HepG2 (cell line): ENCODE results near the gene CCL19. TPM values are rescaled to one million over a fixed set of nuclear protein-coding genes. Genes with fewer than 3 reads are reported as not detected.
A peak's percentile ranks its signal among the peaks of the same experiment; 100 is the strongest.

ENCODE experiments used
- ERF ChIP-seq: IDR thresholded peaks from 2 replicates; pipeline ENCODE4 v1.6.1; 2018; ENCODE audit warnings: missing biosample characterization, missing genetic modification reagents
- HCFC1 ChIP-seq: fragments of 150-350 bp; IDR thresholded peaks from 2 replicates; pipeline ENCODE4 v1.6.1; 2014; ENCODE audit warnings: low read depth, low read length
- HMGXB4 ChIP-seq, 2 experiments: sonication (generic) in 1 of 2; formaldehyde crosslinking in 1 of 2; IDR thresholded peaks; 2 replicates each; pipeline versions ENCODE4 v1.4.0 to v1.6.1; 2018 to 2020; ENCODE audit warnings: missing genetic modification reagents in 2 of 2, borderline replicate concordance in 1 of 2, low read depth in 1 of 2, mild to moderate bottlenecking in 1 of 2, missing biosample characterization in 1 of 2
- HNRNPLL ChIP-seq: fragments of 200-400 bp; formaldehyde crosslinking; IDR thresholded peaks from 2 replicates; pipeline ENCODE4 v1.6.1; 2017; ENCODE audit warnings: mild to moderate bottlenecking, low read depth, low read length; ENCODE audit not compliant: poor library complexity, severe bottlenecking
- IKZF5 ChIP-seq: IDR thresholded peaks from 2 replicates; pipeline ENCODE4 v1.6.1; 2018; ENCODE audit warnings: missing genetic modification reagents, mild to moderate bottlenecking, missing compliant biosample characterization
- ISL2 ChIP-seq: sonication (generic); formaldehyde crosslinking; IDR thresholded peaks from 2 replicates; pipeline ENCODE4 v1.5.0; 2020; ENCODE audit warnings: missing genetic modification reagents
- MLLT10 ChIP-seq: sonication (generic); formaldehyde crosslinking; IDR thresholded peaks from 2 replicates; pipeline ENCODE4 v1.4.0; 2020; ENCODE audit warnings: missing genetic modification reagents
- MLX ChIP-seq: IDR thresholded peaks from 2 replicates; pipeline ENCODE4 v1.6.1; 2016
- NFAT5 ChIP-seq: sonication (generic); formaldehyde crosslinking; IDR thresholded peaks from 2 replicates; pipeline ENCODE4 v1.4.0; 2020; ENCODE audit warnings: missing genetic modification reagents
- NFKBIZ ChIP-seq: IDR thresholded peaks from 2 replicates; pipeline ENCODE4 v1.6.1; 2018; ENCODE audit warnings: missing genetic modification reagents, missing compliant biosample characterization
- SALL2 ChIP-seq: sonication (generic); formaldehyde crosslinking; IDR thresholded peaks from 2 replicates; pipeline ENCODE4 v1.8.1; 2023; ENCODE audit warnings: mild to moderate bottlenecking, missing genetic modification reagents, inconsistent platforms
- TEF ChIP-seq: sonication (generic); formaldehyde crosslinking; IDR thresholded peaks from 2 replicates; pipeline ENCODE4 v1.5.0; 2020; ENCODE audit warnings: missing genetic modification reagents
- ZBTB21 ChIP-seq: sonication (generic); formaldehyde crosslinking; IDR thresholded peaks from 2 replicates; pipeline ENCODE4 v1.4.0; 2020; ENCODE audit warnings: missing genetic modification reagents
- ZBTB46 ChIP-seq: sonication (generic); formaldehyde crosslinking; IDR thresholded peaks from 2 replicates; pipeline ENCODE4 v1.4.0; 2020; ENCODE audit warnings: mild to moderate bottlenecking, missing genetic modification reagents, borderline replicate concordance
- ZNF143 ChIP-seq: sonication (generic); formaldehyde crosslinking; IDR thresholded peaks from 2 replicates; pipeline ENCODE4 v1.4.0; 2020; ENCODE audit warnings: missing genetic modification reagents
- ZNF180 ChIP-seq: sonication (generic); formaldehyde crosslinking; IDR thresholded peaks from 2 replicates; pipeline ENCODE4 v1.4.0; 2020; ENCODE audit warnings: low read depth, missing genetic modification reagents, borderline replicate concordance
- ZNF335 ChIP-seq: sonication (generic); formaldehyde crosslinking; IDR thresholded peaks from 2 replicates; pipeline ENCODE4 v1.4.0; 2020; ENCODE audit warnings: missing genetic modification reagents
- ZNF556 ChIP-seq: sonication (generic); formaldehyde crosslinking; IDR thresholded peaks from 2 replicates; pipeline ENCODE4 v1.4.0; 2020; ENCODE audit warnings: mild to moderate bottlenecking, missing genetic modification reagents, borderline replicate concordance
- polyA plus RNA-seq, 8 experiments: library from polyadenylated mRNA; depleted of rRNA in 3 of 8; stranded (reverse) in 7 of 8; unstranded in 1 of 8; fragments of >200 nt; fragmentation: Illumina TruSeq in 4 of 8; extraction: Trizol in 4 of 8; gene quantifications; 2 replicates each; pipeline versions ENCODE4 v1.2.1 to v1.2.3, GENCODE V29; 2011 to 2016; ENCODE audit warnings: low read depth in 4 of 8, missing spikeins in 1 of 8, mixed read lengths in 1 of 8; ENCODE audit not compliant: insufficient read depth in 1 of 8
- total RNA-seq, 5 experiments: library from RNA; depleted of rRNA; stranded (reverse); fragments of >200 nt; fragmentation: Illumina TruSeq; extraction: Trizol; gene quantifications; 2 replicates each; pipeline ENCODE4 v1.2.3, GENCODE V29; 2016; ENCODE audit warnings: low read depth in 1 of 5

CCL19 gene
- total and polyA plus RNA-seq, 2 of the 13 experiments (the other 11 are each of a cell fraction or from before 2014, with no cell fraction given): not detected

- TF ChIP-seq NFAT5 (no peak), HMGXB4 (CRISPR knock-in tag; IDR thresholded peaks at IDR 0.05; ENCODE audit: borderline replicate concordance in 1 of 2, low read depth in 1 of 2) (no peak), ZNF143 (CRISPR knock-in tag) (no peak), MLLT10 (CRISPR knock-in tag) (no peak), SALL2 (CRISPR knock-in tag) (no peak), ZNF335 (CRISPR knock-in tag) (no peak), ZBTB46 (CRISPR knock-in tag) (no peak), MLX (CRISPR knock-in tag) (no peak), HNRNPLL (no peak), ERF (0 out of 2 replicates have a peak, but pooled peaks have one; percentile 35), TEF (CRISPR knock-in tag) (no peak), ZNF180 (no peak), HCFC1 (no peak), ISL2 (peak; percentile 61), NFKBIZ (CRISPR knock-in tag) (no peak), ZBTB21 (CRISPR knock-in tag) (no peak), ZNF556 (peak; percentile 67; the same call in 1 of the 2 replicates), IKZF5 (CRISPR knock-in tag) (peak; percentile 44; the same call in 1 of the 2 replicates)
Observed at GRCh38 chr9:34688329-34689115, 2.6 kb downstream of the CCL19 start (continued).
